Measurements from ENCODE around the gene RAD18. TPM values are rescaled to one million over a fixed set of nuclear protein-coding genes. Genes with fewer than 3 reads are reported as not detected.

The RAD18 gene
- total RNA-seq, 1 donor from 2014 or later: 52.8 TPM

DNA sequence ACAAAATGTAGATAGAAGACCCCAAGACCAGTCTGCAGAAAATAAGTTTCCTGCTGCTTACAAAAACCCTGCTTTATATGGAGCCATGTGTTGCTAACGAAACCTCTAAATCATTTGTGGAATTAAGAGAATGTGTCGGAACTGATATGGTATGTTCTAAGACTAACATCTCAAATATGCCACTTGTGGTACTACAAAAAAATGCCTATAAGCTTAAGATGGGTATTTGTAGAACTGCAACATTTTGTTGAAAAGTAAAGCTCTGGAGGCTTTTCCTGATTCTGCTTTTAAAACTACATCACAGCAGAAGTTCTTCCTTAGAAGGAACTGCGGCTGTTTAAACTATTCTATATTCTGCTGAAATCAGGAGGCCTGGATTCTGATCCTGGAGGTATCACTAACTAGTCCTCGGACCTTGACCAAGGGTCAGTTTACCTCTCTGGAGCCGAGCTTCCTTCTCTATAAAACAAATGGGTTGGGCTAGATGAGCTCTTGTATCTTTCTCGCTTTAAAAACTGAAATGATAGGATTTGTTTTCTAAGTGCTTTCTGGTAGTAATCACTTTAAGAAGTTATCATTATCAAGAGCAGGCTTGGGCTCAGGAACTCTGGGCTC, 74.9 kb downstream of the RAD18 start:
- H3K9me3 Mint-ChIP-seq: no peaks in the 10 kb centered on the region
- H3K4me1 Mint-ChIP-seq: no peaks in the 10 kb centered on the region
- H3K36me3 Mint-ChIP-seq (ENCODE audit: low read depth): peaks cover 34% of the 10 kb centered on the region
- no peak overlapping the region for H3K27ac Mint-ChIP-seq
- H3K27me3 Mint-ChIP-seq: no peaks in the 10 kb centered on the region
- no peak for DNase-seq
- H3K4me3 Mint-ChIP-seq: no peak overlapping the region
- intact Hi-C loops (cut with micrococcal nuclease): no loop called here

DNA sequence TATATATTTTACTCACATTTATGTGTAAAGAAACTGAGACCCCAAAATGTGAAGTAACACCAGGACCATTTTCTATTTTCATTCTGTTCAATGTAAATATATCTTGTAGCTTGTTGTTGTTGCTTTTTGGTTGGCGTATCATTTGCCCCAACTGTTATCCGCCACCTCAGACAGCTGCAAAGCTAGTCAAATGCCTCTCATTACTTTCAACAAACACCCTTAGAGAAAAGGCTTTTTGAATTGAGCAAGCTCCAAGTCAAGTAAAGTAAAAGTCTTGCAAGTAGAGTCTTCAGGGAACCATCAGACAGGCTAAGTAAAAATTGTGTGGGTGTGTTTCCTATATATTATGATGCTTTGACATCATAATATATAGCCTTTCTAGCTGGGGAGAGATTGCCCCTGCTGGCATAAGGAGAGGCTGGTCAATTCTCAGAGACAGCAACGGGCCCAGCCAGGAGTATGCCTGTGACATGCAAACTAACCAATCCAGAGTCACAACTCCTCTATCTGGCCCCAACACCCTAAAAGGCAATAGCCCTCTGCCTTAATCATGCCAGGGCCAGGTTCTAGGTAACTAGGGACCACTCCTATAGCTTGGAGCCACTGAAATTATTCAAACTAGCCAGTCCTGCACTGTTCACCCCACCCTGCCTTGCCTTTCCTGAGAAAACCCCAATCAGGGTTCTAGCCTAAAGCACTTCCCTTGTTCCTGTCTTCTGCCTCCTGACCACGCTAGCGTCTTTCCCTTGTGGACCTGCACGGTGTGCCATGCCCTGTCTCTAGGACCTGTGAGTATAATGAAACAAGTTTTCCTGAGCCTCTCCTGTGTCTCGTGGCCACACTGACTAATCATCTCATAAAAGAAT, 75.6 kb downstream of the RAD18 start:
- no peak overlapping the region for H3K4me3 Mint-ChIP-seq
- H3K27me3 Mint-ChIP-seq: no peaks in the 10 kb centered on the region
- H3K36me3 Mint-ChIP-seq (ENCODE audit: low read depth): peaks cover 36% of the 10 kb centered on the region
- intact Hi-C loops (cut with micrococcal nuclease): no loop called here
- H3K9me3 Mint-ChIP-seq: no peaks in the 10 kb centered on the region
- H3K4me1 Mint-ChIP-seq: no peaks in the 10 kb centered on the region
- no peak for DNase-seq
- H3K27ac Mint-ChIP-seq: no peak overlapping the region

DNA sequence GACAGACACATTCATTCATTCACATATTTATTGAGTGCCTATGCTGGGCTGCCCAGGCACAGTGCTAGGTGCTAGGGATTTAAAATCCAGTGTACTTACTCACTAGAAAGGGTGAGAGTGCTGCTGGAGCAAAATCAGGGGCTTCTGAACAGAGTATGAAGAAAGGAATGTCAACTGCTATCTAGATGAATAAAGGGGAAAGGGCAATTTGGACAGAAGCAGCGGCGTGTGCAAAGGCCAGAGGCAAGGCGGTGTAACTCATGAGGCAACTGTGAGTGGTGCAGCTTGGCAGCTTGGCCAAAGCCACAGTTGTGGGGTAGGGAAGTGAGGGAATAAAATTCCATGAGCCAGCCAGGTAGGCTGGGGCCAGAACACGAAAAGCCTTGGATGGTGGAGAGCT, 76.7 kb downstream of the RAD18 start:
- no peak for DNase-seq
- Mint-ChIP-seq H3K36me3 (ENCODE audit: low read depth) (peaks cover 36% of the 10 kb centered on the region), H3K27me3 (no peaks in the 10 kb centered on the region), H3K4me3 (no peak overlapping the region), H3K27ac (no peak overlapping the region), H3K4me1 (no peaks in the 10 kb centered on the region), H3K9me3 (no peaks in the 10 kb centered on the region)
- intact Hi-C loops (cut with micrococcal nuclease): no loop called here

GRCh38 chr3:8885536-8886316, 77.5 kb downstream of the RAD18 start:
- H3K27ac Mint-ChIP-seq: no peak overlapping the region
- H3K36me3 Mint-ChIP-seq (ENCODE audit: low read depth): peaks cover 41% of the 10 kb centered on the region
- H3K27me3 Mint-ChIP-seq: no peaks in the 10 kb centered on the region
- no peaks in the 10 kb centered on the region for H3K9me3 Mint-ChIP-seq
- H3K4me1 Mint-ChIP-seq: no peaks in the 10 kb centered on the region
- DNase-seq: no peak
- intact Hi-C loops (cut with micrococcal nuclease): no loop called here
- H3K4me3 Mint-ChIP-seq: no peak overlapping the region

- H3K4me1 Mint-ChIP-seq: no peaks in the 10 kb centered on the region
- intact Hi-C loops (cut with micrococcal nuclease): no loop called here
- no peaks in the 10 kb centered on the region for H3K9me3 Mint-ChIP-seq
- H3K4me3 Mint-ChIP-seq: no peak overlapping the region
- DNase-seq: no peak
- H3K27me3 Mint-ChIP-seq: no peaks in the 10 kb centered on the region
- H3K36me3 Mint-ChIP-seq (ENCODE audit: low read depth): peaks cover 43% of the 10 kb centered on the region
- H3K27ac Mint-ChIP-seq: no peak overlapping the region
These were observed 78.5 kb downstream of the RAD18 start for GRCh38 chr3:8884630-8885290.

- Mint-ChIP-seq H3K27me3 (no peaks in the 10 kb centered on the region), H3K36me3 (ENCODE audit: low read depth) (peaks cover 34% of the 10 kb centered on the region), H3K9me3 (no peaks in the 10 kb centered on the region), H3K27ac (no peak overlapping the region), H3K4me1 (no peaks in the 10 kb centered on the region), H3K4me3 (no peak overlapping the region)
- DNase-seq: no peak
- intact Hi-C loops (cut with micrococcal nuclease): no loop called here
These were observed 80.6 kb downstream of the RAD18 start for GRCh38 chr3:8882642-8883041.

DNA sequence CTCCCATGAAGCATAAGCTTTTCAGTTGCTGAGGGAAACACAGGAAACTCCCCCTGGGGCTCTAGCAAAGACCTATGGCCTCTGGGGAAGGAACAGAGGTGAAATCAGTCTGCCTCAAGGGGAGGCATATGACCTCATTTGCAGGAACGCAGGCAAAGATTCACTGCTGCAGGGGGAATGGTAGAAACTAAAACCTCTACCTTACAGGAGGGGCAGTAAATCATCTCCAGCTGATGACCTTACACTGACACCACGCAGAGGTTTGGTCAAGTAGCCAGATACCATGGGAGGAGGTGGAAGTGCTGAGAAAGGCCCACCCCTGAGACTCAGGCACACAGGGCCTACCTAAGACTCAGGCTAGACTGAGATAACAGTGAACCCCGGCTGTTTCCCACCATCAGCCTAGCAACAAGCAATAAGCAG, 81.1 kb downstream of the RAD18 start:
- H3K36me3 Mint-ChIP-seq (ENCODE audit: low read depth): peaks cover 34% of the 10 kb centered on the region

DNA sequence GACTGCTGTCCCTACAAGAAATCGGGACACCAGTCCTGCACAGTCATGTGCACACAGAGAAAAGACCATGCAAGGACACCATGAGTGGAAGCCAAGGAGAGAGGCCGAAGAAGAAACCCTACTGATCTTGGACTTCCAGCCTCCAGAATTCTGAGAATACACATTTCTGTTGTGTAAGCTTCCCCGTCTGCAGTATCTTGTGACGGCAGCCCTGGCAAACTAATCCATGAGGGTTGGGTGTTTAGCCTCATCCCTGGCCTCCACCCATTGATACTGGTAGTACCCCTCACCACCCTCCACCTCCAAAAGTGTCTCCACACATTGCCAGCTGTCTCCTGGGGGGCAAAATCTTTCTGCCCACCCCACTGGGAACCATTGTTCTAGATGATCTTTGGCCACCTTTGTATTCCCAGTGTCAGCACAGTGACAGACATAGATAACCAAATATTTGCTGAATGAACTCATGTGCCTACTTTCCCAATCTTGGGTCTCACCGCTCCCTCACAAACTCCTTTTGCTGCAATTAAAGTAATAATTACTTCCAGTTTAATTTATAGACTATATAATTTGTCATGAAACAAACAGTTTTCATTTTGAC, 83.8 kb downstream of the RAD18 start:
- Mint-ChIP-seq H3K36me3 (ENCODE audit: low read depth) (peaks cover 26% of the 10 kb centered on the region), H3K27ac (no peak overlapping the region), H3K27me3 (no peaks in the 10 kb centered on the region), H3K4me1 (no peaks in the 10 kb centered on the region), H3K9me3 (no peaks in the 10 kb centered on the region), H3K4me3 (no peak overlapping the region)
- no peak for DNase-seq
- intact Hi-C loops (cut with micrococcal nuclease): no loop called here

More for the DNA sequence above, 81.1 kb downstream of the RAD18 start:
- H3K27ac Mint-ChIP-seq: no peak overlapping the region
- no peaks in the 10 kb centered on the region for H3K4me1 Mint-ChIP-seq
- no peaks in the 10 kb centered on the region for H3K9me3 Mint-ChIP-seq
- no peak for DNase-seq
- no peak overlapping the region for H3K4me3 Mint-ChIP-seq
- intact Hi-C loops (cut with micrococcal nuclease): no loop called here
- no peaks in the 10 kb centered on the region for H3K27me3 Mint-ChIP-seq

GRCh38 chr3:8875836-8876235, 87.4 kb downstream of the RAD18 start:
- Mint-ChIP-seq H3K4me1 (no peaks in the 10 kb centered on the region), H3K27ac (no peak overlapping the region), H3K9me3 (no peaks in the 10 kb centered on the region), H3K27me3 (no peaks in the 10 kb centered on the region), H3K36me3 (ENCODE audit: low read depth) (peaks cover 12% of the 10 kb centered on the region), H3K4me3 (no peak overlapping the region)
- intact Hi-C loops (cut with micrococcal nuclease): no loop called here
- DNase-seq: no peak

DNA sequence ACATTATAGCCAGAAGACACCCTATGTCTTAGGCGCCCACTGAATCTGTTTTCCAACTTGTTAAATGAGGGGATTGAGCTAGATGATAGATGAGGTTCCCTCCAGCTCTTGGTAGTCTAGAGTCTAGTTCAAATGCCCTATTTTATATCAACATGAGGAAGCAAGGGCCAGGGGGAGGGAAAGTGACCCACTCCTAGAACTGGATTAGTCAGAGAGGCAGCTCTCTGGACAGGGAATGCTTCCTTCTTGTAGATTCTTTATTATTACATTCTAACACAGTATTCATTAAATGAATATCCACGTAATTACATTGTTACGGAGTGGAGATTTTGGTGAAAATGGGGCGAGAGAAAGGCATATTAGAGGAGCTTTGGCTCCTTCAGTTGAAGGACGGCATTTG, 89.5 kb downstream of the RAD18 start:
- Mint-ChIP-seq H3K4me1 (no peaks in the 10 kb centered on the region), H3K27ac (no peak overlapping the region), H3K27me3 (no peaks in the 10 kb centered on the region), H3K36me3 (ENCODE audit: low read depth) (peaks cover 7% of the 10 kb centered on the region), H3K4me3 (no peak overlapping the region), H3K9me3 (no peaks in the 10 kb centered on the region)
- intact Hi-C loops (cut with micrococcal nuclease): no loop called here
- DNase-seq: no peak

- H3K27me3 Mint-ChIP-seq: no peaks in the 10 kb centered on the region
- H3K4me3 Mint-ChIP-seq: no peak overlapping the region
- intact Hi-C loops (cut with micrococcal nuclease): no loop called here
- H3K27ac Mint-ChIP-seq: no peak overlapping the region
- peaks cover 5% of the 10 kb centered on the region for H3K36me3 Mint-ChIP-seq (ENCODE audit: low read depth)
- DNase-seq: no peak
- no peaks in the 10 kb centered on the region for H3K9me3 Mint-ChIP-seq
- H3K4me1 Mint-ChIP-seq: no peaks in the 10 kb centered on the region
These were observed 91.0 kb downstream of the RAD18 start for GRCh38 chr3:8872261-8872660.

DNA sequence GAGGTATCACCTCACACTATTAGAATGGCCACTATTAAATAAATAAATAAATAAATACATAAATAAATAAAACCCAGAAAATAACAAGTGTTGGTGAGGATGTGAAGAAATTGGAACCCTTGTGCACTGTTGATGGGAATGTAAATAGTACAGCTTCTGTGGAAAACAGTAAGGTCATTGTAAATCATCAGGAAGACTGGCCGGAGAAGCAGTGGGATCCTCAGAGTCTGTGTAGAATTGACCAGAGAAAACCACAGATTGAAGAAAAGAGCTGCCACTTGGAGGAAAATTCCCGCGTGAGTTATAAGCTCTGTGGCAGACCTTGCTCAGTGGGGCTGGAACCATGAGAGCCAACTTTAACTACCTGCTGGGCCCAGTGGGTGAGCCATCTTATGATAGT, 92.0 kb downstream of the RAD18 start:
- H3K27ac Mint-ChIP-seq: no peak overlapping the region
- no peak overlapping the region for H3K4me3 Mint-ChIP-seq
- H3K4me1 Mint-ChIP-seq: no peaks in the 10 kb centered on the region
- H3K36me3 Mint-ChIP-seq (ENCODE audit: low read depth): no peaks in the 10 kb centered on the region
- intact Hi-C loops (cut with micrococcal nuclease): no loop called here
- H3K27me3 Mint-ChIP-seq: no peaks in the 10 kb centered on the region
- DNase-seq: no peak
- H3K9me3 Mint-ChIP-seq: no peaks in the 10 kb centered on the region

DNA sequence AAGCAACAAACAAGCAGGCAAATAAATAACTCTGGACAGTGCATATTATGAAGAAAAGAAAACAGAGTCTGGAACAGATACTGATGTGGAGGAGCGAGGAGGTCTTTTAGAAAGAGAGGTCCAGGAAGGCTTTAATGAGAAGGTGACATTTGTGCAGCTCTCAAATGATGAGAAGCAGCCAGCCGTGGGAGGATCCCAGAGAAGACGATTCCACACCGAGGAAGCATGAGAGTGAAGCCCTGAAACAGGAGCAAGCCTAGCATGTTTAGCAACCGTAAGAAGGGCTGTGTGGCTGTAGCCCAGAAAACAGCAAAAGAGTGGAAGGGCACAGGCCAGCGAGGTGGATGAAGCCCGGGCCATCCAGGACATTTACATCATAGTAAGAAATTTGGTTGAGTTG, 93.1 kb downstream of the RAD18 start:
- no peaks in the 10 kb centered on the region for H3K27me3 Mint-ChIP-seq
- H3K9me3 Mint-ChIP-seq: no peaks in the 10 kb centered on the region
- H3K4me1 Mint-ChIP-seq: no peaks in the 10 kb centered on the region
- no peak for DNase-seq
- no peak overlapping the region for H3K4me3 Mint-ChIP-seq
- no peak overlapping the region for H3K27ac Mint-ChIP-seq
- no peaks in the 10 kb centered on the region for H3K36me3 Mint-ChIP-seq (ENCODE audit: low read depth)
- intact Hi-C loops (cut with micrococcal nuclease): no loop called here

Measured in activated CD4-positive, alpha-beta T cell treated with anti-CD3 and anti-CD28 coated beads, Interleukin-2, amount 10 ng/mL, durations not matched to agents 24 days and 14 days (primary cell).